Left cardiac atrium (tissue), 4 donors: ENCODE results near the gene HBM. TPM values are rescaled to one million over a fixed set of nuclear protein-coding genes. Genes with fewer than 3 reads are reported as not detected.
"Not testable (repeated sequence)": the region's sequence is repeated elsewhere in the genome, so short reads cannot be mapped to it uniquely, and the experiment has no call there.

ENCODE experiments used
- ATAC-seq, 2 donors: fragments of 200-7000 bp; cut with Tn5 transposase; one replicate each; pipeline ENCODE4 v1.9.1; 2020; ENCODE audit warnings: mild to moderate bottlenecking in 2 of 2, moderate library complexity in 2 of 2
- DNase-seq: peaks from one replicate; pipeline ENCODE4 v3.0.0-alpha.2; 2020
- intact Hi-C, 2 donors: fragments of 100-400 bp; cut with DNase I; formaldehyde crosslinking; loops; one replicate each; pipeline versions ENCODE4 v1.14.1 to v1.15.1; 2022 to 2023
- long read RNA-seq: library from polyadenylated mRNA; unstranded; transcript quantifications from one replicate; pipeline ENCODE4 v2.0.0, GENCODE V29; 2021
- total RNA-seq, 2 donors: library from RNA; stranded (reverse); fragmentation: NEBNext Ultra II Directional; extraction: Animal tissue kit (Norgen Biotek cat#: 25700); gene quantifications; one replicate each; pipeline ENCODE4 v1.2.1, GENCODE V29; 2021
- donor health status: DM: no; HTN: yes; CAD: no.
- donor health status: DM: no; HTN: yes; CAD: no; lungs with severe emphysema.
- donor health status: DM: yes; HTN: yes; CAD: no.
- donor health status: Dilated cardiomyopathy.

Gene HBM
- total RNA-seq, result not detected
- long read RNA-seq, result 0 reads

GRCh38 chr16:165539-166374 lies at the start of gene HBM:
Gene HBM, plus strand, starts transcription at chr16:165978. Its CDS starts 20 bp downstream, at chr16:165998.
- ATAC-seq (no peak), DNase-seq (no peak)
- intact Hi-C loops, result no loop called here

GRCh38 chr16:116015-116414 lies 49.8 kb upstream of the HBM start:
- DNase-seq (no peak), ATAC-seq (no peak)
- intact Hi-C loops, result loop anchor here (5.0 kb wide), 1 partner anchor 246 kb away; no protein-coding TSS in a partner anchor

GRCh38 chr16:117379-118365 lies 48.1 kb upstream of the HBM start:
- DNase-seq, result peak; percentile 68
- intact Hi-C loops, result loop anchor here (5.0 kb wide), 1 partner anchor 245 kb away; no protein-coding TSS in a partner anchor
- ATAC-seq, result peak in 1 of 2 donors; percentile 55

GRCh38 chr16:118857-119256 lies 46.9 kb upstream of the HBM start:
- no peak for DNase-seq
- intact Hi-C loops, result loop anchor here (5.0 kb wide), 1 partner anchor 243 kb away; no protein-coding TSS in a partner anchor
- ATAC-seq, result no peak

GRCh38 chr16:119295-119694 lies 46.5 kb upstream of the HBM start:
- ATAC-seq (no peak), DNase-seq (no peak)
- intact Hi-C loops, result loop anchor here (5.0 kb wide), 1 partner anchor 243 kb away; no protein-coding TSS in a partner anchor

GRCh38 chr16:119835-120491 lies 45.8 kb upstream of the HBM start:
- DNase-seq, result no peak
- intact Hi-C loops, result loop anchor here (5.0 kb wide), 1 partner anchor 242 kb away; no protein-coding TSS in a partner anchor

GRCh38 chr16:120756-121155 lies 45.0 kb upstream of the HBM start:
- DNase-seq, result no peak
- ATAC-seq, result no peak
- intact Hi-C loops, result no loop called here

More at GRCh38 chr16:119835-120491, 45.8 kb upstream of the HBM start:
- ATAC-seq, result no peak

- no peak for DNase-seq
- intact Hi-C loops, result no loop called here
- no peak for ATAC-seq
Measured at GRCh38 chr16:122361-122760, 43.4 kb upstream of the HBM start.

GRCh38 chr16:123558-124350 lies 42.0 kb upstream of the HBM start:
- intact Hi-C loops, DNase-seq, ATAC-seq: not testable (repeated sequence)

- DNase-seq (no peak), ATAC-seq (no peak)
- intact Hi-C loops, result no loop called here
Measured at GRCh38 chr16:125011-125410, 40.8 kb upstream of the HBM start.

- ATAC-seq (no peak), DNase-seq (no peak)
- intact Hi-C loops, result no loop called here
Measured at GRCh38 chr16:129075-129474, 36.7 kb upstream of the HBM start.

GRCh38 chr16:130533-131173 lies 35.1 kb upstream of the HBM start:
- intact Hi-C loops, result no loop called here
- ATAC-seq (no peak), DNase-seq (no peak)

GRCh38 chr16:132120-132519 lies 33.7 kb upstream of the HBM start:
- ATAC-seq (no peak), DNase-seq (no peak)
- intact Hi-C loops, result no loop called here

- ATAC-seq (no peak), DNase-seq (no peak)
- intact Hi-C loops, result no loop called here
Measured at GRCh38 chr16:133716-134115, 32.1 kb upstream of the HBM start.

GRCh38 chr16:138049-138417 lies 27.7 kb upstream of the HBM start:
- ATAC-seq, result peak; percentile 20 to 56
- intact Hi-C loops, result no loop called here
- DNase-seq, result no peak

GRCh38 chr16:140175-140857 lies 25.5 kb upstream of the HBM start:
- intact Hi-C loops, result no loop called here
- ATAC-seq (no peak), DNase-seq (no peak)

GRCh38 chr16:142405-142967 lies 23.3 kb upstream of the HBM start:
- no peak for ATAC-seq
- intact Hi-C loops, result no loop called here
- DNase-seq, result no peak
